Activated CD8-positive, alpha-beta memory T cell treated with anti-CD3 and anti-CD28 coated beads, Interleukin-2, amount 50 U/mL, for 24 hours (primary cell): ENCODE measurements around the gene LATS2.

Experiments
- DNase-seq: peaks from one replicate; pipeline ENCODE4 v3.0.0-alpha.2; 2020; ENCODE audit errors: extremely low read depth

LATS2 gene

DNA sequence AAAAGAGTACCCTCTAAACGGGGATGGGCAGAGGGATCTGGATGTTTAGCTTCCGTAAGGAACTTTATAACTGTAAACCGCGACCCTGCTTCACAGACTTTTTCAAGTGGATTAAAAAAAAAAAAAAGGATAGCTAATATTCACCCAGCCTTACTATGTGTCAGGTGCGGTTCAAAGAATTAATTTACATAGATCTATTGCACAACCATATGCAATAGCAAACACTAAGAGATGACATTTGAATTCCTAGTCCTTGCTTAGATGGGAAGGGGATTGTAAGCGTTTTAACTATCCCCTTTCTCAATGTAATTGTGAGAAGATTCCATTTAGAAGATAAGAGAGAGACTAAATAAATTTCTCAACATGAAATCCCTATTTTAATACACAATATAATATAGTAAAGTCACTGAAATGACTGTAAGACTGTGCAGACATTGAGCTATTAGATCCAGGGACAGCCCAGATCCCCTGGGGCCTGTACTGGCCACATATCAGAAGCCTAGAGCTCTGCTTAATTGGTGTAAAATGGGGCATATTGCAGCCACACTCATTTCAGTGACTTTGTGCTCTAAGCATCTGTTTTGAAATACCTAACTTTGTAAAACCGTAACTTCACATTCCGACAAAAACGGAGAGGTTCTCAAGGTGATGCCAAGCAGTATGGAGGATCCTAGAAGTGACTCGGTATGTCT, 13.6 kb downstream of the LATS2 start:
- DNase-seq: no peak

DNA sequence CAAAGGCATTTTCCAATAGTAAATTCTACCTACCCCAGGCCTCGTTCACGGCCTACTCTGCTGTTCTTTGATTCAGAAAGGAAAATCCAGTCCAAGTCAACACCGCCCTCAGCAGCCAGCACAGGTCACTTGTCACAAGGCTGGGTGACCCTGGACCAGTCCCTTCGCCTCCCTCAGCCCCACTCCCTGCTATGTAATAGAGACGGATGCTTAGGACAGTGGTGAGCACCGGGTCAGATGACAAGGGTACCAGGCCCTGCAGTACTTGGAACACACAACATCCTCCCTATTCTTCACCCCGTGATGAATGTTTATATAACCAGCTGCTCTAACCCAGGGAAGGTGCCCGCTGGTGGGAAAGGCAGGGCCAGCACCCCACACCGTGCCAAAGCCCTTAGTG, 14.3 kb downstream of the LATS2 start:
- DNase-seq: no peak

DNA sequence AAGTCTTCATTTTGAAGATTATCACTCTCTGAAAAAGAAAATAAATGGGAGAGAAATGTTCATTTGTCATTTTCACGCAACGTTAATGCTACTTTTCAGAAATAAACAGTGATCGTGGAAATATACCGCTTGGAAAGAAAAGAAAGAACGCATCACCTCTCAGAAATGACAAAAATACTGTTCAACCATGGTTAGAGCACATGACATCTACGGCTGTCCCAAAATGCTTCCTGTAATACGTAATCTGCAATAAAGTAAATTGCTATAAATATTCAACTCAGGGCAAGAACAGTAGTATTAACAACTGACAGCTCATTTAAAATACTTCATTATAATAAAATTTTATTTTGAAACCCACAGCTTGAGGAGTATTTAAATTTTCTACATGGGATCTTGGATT, 15.2 kb downstream of the LATS2 start:
- no peak for DNase-seq

DNA sequence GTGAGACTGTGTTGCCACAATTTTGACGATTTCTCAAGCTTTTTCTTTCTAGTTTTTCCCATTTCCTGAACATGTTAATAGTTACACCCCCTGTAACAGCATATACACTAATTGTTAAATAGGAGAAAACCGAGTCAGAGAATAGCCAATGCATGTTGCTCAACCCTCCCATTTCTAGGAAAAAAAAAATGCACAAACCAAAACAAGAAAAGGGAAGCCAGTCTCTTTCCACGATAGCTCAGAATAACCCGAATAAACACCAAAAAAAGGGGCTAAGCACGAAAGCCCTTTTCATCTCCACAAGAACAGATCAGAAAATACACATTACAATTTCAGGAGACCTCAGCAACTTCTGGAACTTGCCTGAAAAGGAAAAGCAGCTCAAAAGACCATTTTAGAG, 16.3 kb downstream of the LATS2 start:
- DNase-seq: no peak

DNA sequence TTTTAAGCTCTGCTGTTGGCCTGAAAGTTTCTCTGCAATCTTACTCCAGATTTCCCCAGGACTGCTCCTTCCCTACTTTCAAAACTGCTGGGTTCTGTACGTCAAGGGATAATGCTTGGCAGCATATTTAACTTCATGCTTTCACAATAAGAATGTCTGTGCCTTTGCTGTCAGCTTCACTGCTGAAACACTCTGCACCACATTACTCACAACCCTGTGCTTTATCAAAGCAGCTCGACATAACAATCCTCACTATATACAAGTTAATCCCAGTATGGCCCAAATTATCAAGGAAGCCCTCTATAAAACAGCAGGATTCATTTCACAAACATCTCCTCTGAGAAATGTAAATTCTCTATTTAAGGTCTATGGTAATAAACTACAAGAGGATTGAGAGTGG, 17.5 kb downstream of the LATS2 start:
- no peak for DNase-seq

DNA sequence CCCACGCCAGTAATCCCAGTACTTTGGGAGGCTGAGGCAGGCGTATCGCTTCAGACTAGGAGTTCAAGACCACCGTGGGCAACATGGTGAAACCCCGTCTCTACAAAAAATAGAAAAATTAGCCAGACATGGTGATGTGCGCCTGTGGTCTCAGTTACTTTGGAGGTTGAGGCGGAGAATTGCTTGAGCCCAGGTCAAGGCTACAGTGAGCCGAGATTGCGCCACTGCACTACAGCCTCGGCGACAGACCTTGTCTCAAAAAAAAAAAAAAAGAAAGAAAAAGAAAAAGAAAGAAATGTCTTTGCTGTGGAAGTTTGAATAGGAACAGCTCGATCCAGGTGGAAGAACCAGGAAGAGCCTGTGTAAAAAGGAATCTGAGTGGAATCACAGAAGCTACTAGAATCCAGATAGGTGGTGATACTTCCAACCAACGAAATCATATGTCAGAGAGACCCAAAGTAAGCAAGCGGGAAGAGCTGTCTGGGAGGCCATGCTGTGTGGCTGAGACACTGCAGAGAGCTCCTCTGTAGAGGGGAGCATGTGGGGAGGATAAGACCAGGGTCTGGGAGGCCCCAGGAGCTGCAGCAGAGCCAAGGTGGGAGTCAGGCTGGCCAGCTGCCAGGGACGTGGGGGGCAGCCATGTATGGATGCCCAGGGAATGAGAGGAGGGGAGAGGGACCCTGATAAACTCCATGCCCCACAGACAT, 21.1 kb downstream of the LATS2 start:
- DNase-seq: no peak

DNA sequence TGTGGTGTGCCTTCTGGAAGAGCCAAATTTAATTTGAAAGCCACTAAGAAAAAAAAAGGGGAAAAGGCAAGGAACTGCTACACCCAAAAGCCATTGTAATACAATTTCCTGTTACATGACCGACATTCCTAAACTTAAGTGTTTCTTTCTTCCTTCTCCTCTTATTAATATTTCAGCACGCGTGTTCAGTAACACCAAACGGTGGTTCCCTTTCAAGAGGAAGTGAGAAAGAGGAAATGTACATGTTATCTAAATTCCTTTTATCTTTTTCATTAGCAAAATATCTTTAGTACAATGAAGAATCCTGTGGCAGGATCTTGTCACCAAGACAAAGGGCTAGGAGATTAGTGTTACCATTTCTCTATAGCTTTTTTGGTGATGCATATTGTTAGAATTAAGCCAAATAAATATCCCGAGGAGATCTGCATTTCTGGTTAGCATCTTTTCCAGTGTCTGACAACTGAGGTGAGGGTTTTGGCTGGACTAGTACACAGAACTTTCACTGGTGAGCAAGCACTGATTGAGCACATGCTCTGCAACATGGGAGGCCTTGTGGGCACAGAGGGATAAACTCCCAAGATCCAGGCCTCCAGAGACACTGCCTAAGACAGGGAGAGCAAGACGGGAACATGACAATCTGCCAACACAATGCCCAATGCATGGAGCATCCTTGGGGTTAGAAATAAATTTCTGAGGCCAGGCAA, 22.1 kb downstream of the LATS2 start:
- DNase-seq: no peak

DNA sequence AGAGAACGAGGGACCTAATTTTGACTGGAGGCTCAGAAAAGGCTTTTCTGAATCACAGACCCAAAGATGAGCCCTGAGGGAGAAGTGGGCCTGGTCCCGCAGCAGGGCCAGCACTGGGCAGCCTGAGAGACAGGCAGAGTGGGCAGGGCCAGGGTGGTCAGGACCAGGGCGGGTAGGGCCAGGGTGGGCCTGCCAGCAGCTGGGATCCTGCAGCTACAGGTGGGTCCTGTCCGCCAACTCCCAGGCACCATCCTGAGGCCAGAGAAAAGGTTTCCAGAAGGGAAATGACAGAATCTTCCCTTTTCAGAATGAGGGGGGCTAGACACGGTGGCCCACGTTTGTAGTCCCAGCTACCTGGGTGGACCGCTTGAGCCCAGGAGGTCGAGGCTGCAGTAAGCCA, 23.7 kb downstream of the LATS2 start:
- DNase-seq: no peak

DNA sequence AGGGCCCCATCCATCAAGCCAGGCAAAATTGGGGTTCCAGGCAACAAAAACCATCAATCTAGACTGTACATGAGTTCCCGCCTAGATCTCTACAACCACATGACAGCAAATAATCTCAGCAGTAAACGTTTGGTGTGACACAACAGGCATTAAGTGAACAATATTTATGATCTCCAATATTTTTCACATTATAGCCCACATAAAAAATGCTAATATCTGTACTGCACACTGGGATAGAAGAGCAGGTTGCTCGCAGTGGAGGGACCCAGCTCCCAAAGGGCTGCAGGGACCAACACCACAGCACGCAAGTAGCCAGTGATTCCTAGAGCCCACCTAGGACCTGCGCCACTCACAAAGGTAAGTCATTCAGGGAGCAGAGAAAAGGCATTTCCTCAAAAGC, 25.9 kb downstream of the LATS2 start:
- DNase-seq: no peak

DNA sequence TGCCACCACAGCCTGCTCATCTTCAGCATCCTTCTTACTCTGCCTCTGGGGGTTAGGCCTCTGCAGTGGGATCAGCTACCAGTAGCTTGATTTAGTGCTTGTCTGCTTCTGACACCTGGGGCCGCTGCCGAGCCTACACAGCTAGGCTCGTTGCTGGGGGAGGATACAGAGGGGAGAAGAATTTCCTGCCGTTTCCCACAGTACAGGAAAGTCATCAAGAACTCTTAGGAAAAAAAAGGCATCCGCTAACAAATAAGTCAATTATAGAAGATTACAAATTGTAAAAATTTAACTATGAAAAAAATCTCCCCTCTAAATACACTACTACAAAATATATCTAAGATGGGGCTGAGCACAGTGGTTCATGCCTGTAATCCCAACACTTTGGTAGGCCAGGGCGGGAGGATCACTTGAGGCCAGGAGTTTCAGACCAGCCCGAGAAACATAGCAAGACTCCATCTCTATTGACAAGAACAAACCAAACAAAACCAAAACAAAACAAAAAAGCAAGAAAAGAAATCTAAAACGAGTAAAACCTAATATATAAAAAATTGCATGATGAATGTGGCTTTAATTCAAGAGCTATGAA, 26.7 kb downstream of the LATS2 start:
- DNase-seq: no peak

DNA sequence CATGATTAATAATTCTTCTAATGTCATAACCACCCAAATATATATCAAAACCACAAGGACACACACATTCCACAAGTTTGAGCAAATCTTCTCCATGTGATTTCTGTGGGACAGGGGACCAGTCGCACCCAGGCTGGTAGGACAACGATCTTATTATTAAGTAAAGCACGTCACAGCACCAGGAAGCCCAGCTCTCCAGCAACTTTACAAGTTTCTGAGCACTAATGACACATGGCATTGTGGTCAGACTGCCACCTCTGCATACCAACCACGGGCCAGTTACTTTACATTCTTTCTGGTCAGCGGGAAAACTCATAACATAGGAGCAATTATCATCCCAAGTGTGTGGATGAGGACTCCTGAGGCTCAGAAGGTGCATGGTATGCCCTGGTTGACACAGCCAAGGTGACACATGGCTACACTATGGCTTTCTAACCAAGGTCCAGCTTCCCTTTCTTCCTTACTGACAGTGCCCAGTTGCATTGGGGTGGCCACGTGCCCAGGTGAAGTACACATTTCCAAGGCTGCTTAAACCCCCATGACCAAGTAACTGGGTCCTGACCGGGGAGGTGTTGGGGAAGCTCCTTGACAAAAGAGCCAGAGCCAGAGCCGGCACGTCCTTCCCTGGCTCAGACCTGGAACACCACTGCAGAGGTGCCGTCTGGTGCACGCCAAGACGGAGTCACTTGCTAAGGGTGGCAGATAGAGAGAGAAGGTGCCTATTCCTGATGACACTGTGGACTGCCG, 27.4 kb downstream of the LATS2 start:
- no peak for DNase-seq

DNA sequence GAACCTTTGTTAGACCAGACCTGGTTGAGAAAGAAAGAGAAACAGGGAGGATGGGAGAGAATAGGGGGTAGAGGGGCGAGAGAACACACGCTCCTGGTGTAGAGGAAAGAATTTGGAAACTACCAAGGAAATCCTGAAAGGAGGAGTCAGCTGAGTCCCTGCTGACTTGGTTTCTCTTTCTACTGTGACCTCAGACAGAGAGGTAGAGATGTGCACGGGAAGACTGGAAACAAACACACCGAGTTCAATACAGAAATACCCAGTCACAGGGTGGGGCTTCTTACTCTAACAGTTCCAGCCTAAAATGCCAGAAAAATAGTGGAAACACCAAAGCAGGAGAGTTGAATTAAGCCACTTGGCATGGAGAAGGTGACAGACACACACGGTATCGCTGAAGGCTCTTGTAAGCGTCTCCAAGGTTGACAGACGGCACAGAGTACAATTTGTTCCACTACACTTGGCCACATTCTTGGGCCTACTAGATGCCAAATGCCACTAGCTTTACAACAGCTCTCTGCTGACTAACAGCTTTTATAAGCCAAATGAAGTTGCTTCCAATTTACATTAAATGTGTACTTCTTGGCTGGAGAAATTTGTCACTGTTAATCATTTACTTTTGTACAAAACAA, 28.1 kb downstream of the LATS2 start:
- no peak for DNase-seq

DNA sequence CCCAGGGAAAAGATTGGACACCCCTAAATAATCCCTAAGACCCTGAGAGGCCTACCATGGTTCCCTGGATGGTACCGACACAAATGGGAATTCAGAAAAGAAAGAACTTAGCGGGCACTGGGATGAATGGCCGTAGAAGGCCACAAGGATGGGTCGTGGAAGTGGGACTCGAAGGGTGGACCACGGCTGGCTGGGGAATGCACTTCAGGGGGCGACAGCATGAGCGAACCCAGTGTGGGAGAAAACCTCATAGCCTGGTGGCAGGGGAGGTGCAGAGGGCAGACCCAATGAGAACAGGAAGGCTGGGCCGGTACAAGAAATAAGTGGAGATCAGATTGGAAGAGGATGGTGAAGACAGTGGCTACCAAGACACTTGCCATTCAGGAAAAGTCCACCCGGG, 28.7 kb downstream of the LATS2 start:
- no peak for DNase-seq

DNA sequence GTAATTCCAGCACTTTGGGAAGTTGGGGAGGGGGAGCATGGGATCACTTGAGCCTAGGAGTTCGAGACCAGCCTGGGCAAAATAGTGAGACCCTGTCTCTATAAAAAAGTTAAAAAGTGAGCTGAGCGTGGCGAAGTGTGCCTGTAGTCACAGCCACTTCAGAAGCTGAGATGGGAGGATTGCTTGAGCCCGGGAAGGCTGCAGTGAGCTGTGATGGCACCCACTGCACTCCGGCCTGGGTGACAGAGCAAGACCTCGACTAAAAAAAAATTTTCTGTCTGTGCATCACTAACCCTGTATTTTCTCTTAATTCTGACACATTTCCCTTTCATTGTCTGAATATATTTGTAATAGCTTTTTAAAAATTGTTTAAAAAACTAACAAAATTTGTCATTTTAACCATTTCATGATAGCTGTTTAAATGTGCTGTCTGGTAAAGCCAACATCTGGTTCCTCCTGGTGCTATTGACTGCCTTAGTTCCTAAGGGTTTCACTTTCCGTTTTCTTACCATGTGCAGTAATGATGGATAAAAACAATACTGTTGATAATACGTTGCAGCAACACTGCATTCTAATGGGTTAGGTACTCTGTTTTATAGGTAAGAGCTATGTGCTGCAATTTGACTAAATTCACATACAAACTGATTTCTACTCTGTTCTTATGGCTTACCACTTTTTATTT, 29.7 kb downstream of the LATS2 start:
- DNase-seq: no peak

DNA sequence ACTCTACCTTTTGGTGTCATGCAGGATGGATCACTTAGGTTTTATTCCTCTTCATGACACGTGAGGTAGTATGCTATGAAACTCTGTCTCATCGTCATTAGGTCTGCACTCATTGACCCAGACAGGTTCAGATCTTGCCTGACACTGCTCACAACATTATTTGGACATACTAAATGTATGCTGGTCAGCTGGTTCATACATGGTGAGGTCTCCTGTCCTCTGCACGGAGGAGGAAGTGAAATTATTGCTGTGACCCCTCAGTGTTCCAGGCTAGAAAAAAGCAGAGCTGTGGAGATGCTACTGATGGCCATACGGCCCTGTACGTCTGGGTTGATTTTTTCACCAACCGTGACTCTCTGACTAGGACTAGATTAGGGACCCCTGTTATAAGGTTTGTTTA, 35.8 kb downstream of the LATS2 start:
- DNase-seq: no peak

DNA sequence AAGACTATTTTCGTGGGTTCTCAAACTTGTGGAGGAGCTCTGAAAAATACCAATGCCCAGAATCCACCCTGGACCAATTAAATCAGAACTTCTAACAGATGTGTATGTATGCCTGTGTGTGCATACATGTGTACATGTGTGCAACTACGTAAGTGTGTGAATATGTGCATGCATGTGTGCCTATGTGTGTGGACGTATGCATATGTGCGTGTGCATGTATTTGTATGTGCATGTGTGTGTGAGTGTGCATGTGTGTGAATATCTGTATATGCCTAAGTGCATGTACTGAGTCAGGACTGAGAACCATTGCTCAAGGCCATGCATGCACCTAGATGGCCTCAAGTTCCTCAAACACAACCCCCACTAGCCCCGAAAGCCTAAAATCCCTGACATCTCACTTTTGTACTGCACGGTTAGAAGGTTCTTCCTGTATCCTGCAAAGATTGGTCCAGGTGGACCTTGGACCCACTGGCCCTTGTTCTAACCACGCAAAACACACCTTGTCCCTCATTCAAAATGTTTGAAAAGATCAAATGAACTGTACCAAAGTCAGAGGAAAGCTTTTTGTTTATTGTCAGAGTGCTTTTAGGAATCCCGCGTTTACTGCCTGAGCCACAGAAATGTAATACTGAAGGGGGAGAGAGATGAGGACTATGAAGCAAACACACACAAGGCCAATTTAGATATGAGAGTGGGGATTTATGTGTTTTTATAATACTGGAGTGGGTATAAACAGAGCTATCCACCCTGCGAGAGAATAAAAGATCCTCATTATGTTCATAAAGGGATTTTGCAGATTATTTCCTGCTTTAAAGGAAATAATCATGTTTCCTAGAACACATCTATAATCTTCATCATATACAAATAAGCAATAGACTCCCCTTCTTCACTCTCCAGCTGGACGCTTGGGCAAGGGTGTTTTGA, 39.1 kb downstream of the LATS2 start:
- DNase-seq: no peak

DNA sequence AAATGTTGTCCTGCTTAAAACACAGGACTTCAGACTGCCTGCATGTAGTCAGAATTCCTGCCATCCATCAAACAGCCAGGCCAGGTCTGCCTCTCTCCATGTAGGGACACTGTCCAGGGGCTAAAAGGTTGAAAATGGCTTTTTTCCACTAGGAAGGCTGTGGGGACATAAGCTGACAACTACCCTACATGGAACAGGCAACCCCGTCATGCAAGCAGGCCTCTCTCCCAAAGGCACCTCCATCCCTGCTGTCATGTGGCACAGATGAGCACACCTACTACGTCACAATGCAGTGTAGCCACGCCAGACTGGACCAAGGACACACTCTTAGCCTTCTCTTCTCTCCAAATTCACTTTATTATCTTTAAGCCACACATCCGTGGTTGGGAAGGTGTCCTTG, 40.8 kb downstream of the LATS2 start:
- no peak for DNase-seq

DNA sequence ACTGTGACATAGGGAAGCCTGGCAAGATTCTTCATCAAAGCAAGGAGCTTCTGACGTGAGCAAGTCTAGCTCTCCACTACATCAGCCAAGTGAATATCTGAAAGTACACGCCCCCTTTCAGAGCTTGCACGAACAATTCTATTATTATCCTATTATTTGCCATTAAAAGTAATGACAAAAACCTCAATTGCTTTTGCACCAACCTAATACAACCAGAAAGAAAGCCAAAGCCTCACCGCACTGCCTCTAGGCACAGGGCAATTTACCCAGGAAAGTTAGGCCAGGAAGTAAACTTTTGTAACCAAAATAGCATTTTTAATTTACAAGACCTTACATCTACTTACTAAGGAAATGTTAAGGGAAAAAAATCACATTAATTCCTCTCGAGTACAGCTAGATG, 41.2 kb downstream of the LATS2 start:
- no peak for DNase-seq

DNA sequence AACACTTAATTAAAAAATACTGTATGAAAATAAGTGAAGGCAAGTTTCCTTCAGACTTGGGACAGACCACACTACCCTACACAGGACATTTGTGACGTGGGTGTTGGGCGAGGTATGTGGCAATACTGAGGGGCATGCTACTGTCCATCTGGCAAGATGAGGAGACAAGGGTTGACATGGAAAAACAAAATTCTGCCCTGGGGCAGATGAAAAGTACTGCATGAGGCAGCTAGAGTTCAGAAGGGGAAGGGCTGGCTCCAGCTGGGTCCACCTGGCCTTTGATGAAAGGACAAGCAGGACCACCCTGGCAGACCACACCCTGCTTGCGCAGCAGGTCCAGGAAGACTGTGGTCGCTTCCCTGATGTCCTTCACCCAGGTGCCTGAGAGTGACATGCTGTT, 43.2 kb downstream of the LATS2 start:
- no peak for DNase-seq

DNA sequence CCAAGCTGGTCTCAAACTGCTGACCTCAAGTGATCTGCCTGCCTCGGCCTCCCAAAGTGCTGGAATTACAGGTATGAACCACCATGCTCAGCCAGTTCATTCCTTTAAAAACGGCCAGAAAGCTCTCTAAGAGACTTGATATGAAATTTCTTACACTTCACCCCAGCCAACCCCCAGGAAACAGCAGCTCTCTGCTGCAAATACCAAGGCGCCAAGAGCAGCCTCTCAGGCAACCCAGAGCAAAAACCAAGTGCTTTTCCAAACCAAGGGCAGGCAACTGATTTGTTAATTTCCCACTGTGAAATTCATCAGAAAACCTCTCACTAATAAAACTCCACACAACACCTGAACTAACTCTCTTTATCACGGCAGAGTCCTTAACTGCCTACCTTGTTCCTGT, 44.9 kb downstream of the LATS2 start:
- DNase-seq: no peak
